Activated T-cell treated with anti-CD3 and anti-CD28 coated beads, Interleukin-2, amount 50 U/mL, for 4 hours (primary cell): ENCODE measurements around the gene IL1A. TPM values are rescaled to one million over a fixed set of nuclear protein-coding genes. Genes with fewer than 3 reads are reported as not detected.
A peak's percentile ranks its signal among the peaks of the same experiment; 100 is the strongest.

ENCODE experiments used
- ATAC-seq, 2 donors: fragments of 200-7000 bp; cut with Tn5 transposase; one replicate each; pipeline ENCODE4 v1.10.0; 2021
- DNase-seq: peaks from one replicate; pipeline ENCODE4 v3.0.0-alpha.2; 2020
- H3K27me3 Mint-ChIP-seq: one replicate; pipeline ENCODE4 v1.8.0; 2021; ENCODE audit warnings: low read depth, mixed read lengths
- H3K36me3 Mint-ChIP-seq: one replicate; pipeline ENCODE4 v1.8.0; 2022; ENCODE audit warnings: mixed read lengths; ENCODE audit not compliant: insufficient read depth
- H3K4me1 Mint-ChIP-seq: one replicate; pipeline ENCODE4 v1.8.0; 2021; ENCODE audit warnings: low read depth, mixed read lengths
- H3K4me3 Mint-ChIP-seq: one replicate; pipeline ENCODE4 v1.8.0; 2021; ENCODE audit warnings: mild to moderate bottlenecking, moderate library complexity, mixed read lengths
- H3K9me3 Mint-ChIP-seq: one replicate; pipeline ENCODE4 v1.8.0; 2021; ENCODE audit warnings: mixed read lengths
- total RNA-seq, 3 donors: library from RNA; stranded (reverse); gene quantifications; one replicate each; pipeline ENCODE4 v1.2.1, GENCODE V29; 2021

IL1A gene
- total RNA-seq, 3 donors from 2014 or later: 2.0 to 4.3 (median 3.8) TPM

DNA sequence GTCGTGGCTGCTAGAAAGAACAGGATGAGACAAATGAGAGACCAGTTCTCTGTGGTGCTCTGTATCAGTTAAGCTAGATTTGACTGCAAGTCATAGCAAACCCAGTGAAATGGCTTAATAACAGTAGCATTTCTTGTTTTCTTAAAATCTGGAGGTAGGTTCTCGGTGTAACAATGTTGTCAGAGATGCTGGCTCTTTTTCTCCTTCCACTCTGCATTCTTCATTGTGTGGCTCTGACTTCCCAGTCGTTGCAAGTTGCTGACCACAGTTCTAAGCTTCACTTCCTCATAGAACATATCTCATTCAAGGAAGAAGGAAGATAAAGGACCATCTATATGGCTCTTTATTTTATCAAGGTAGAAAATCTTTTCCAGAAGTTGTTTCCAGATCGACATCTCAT, 12.0 kb downstream of the IL1A start:
- H3K4me3 Mint-ChIP-seq: no peak overlapping the region
- ATAC-seq: no peak

DNA sequence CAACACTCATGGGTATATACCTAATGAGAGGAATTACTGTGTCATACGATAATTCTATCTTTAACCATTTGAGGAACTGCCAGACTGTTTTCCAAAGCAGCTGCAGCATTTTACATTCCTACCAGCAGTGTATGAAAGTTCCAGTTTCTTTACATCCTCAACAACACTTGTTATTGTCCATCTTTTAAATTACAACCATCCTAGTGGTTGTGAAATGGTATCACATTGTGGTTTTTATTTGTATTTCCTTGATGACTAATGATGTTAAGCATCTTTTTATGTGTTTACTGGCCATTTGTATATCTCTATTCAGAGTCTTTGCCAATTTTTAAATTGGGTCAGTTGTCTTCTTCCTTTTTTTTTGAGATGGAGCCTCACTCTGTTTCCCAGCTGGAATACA, 15.9 kb downstream of the IL1A start:
- H3K9me3 Mint-ChIP-seq: no peaks in the 10 kb centered on the region
- ATAC-seq (no peak), DNase-seq (no peak)
- no peaks in the 10 kb centered on the region for H3K36me3 Mint-ChIP-seq
- H3K4me1 Mint-ChIP-seq: peaks cover 37% of the 10 kb centered on the region
- H3K4me3 Mint-ChIP-seq: no peak overlapping the region
- H3K27me3 Mint-ChIP-seq: no peaks in the 10 kb centered on the region

More for the DNA sequence above, 12.0 kb downstream of the IL1A start:
- H3K27me3 Mint-ChIP-seq: peaks cover 3% of the 10 kb centered on the region
- DNase-seq: no peak
- no peaks in the 10 kb centered on the region for H3K36me3 Mint-ChIP-seq
- peaks cover 26% of the 10 kb centered on the region for H3K4me1 Mint-ChIP-seq
- no peaks in the 10 kb centered on the region for H3K9me3 Mint-ChIP-seq

DNA sequence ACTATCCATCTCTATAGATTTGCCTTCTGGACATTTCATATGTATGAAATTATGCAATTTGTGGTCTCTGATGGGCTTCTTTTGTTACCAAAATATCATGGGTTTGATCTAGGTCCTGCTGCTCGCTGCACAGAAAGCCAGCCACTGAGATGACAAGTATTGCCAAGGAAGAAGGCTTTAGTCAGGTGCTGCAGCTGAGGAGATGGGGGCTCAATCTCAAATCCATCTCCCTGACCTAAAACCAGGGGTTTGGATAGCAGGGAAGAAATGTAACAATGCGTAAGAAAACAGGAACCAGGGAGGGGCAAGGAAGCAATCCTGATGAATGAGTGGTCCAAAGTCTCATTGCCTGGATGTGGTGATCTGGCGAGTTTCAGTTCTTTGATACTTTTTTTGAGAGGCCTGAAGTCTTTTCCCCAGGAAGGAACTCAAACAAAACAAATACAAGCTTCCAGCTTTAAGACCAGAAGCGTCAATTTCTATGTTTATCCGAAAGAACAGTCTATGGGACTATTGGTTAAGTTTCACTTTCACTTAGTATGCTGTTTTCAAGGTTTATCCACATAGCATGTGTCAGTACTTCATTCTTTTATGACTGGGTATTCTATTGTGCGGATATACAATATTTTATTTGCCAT, 16.5 kb downstream of the IL1A start:
- DNase-seq (no peak), ATAC-seq (no peak)
- H3K4me1 Mint-ChIP-seq: peaks cover 40% of the 10 kb centered on the region
- H3K27me3 Mint-ChIP-seq: no peaks in the 10 kb centered on the region
- peak overlapping the region; percentile 57 for H3K4me3 Mint-ChIP-seq
- no peaks in the 10 kb centered on the region for H3K9me3 Mint-ChIP-seq
- no peaks in the 10 kb centered on the region for H3K36me3 Mint-ChIP-seq

DNA sequence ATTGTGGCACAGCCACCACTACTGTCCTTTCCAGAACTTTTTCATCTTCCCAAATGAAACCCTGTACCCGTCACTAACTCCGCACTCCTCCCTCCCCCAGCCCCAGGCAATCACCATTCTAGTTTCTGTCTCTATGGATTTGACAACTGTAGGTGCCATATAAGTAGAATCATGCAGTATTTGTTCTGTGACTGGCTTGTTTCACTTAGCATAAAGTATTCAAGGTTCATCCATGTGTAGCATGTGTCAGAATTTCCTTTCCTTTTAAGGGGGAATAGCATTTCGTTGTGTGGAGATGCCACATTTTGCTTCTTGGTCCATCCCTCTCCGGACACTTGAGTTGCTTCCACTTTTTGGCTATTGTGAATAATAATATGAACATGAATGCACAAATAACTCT, 19.0 kb downstream of the IL1A start:
- ATAC-seq (no peak), DNase-seq (no peak)
- Mint-ChIP-seq H3K9me3 (no peaks in the 10 kb centered on the region), H3K27me3 (no peaks in the 10 kb centered on the region), H3K4me1 (peaks cover 40% of the 10 kb centered on the region), H3K4me3 (peak overlapping the region; percentile 88), H3K36me3 (no peaks in the 10 kb centered on the region)

DNA sequence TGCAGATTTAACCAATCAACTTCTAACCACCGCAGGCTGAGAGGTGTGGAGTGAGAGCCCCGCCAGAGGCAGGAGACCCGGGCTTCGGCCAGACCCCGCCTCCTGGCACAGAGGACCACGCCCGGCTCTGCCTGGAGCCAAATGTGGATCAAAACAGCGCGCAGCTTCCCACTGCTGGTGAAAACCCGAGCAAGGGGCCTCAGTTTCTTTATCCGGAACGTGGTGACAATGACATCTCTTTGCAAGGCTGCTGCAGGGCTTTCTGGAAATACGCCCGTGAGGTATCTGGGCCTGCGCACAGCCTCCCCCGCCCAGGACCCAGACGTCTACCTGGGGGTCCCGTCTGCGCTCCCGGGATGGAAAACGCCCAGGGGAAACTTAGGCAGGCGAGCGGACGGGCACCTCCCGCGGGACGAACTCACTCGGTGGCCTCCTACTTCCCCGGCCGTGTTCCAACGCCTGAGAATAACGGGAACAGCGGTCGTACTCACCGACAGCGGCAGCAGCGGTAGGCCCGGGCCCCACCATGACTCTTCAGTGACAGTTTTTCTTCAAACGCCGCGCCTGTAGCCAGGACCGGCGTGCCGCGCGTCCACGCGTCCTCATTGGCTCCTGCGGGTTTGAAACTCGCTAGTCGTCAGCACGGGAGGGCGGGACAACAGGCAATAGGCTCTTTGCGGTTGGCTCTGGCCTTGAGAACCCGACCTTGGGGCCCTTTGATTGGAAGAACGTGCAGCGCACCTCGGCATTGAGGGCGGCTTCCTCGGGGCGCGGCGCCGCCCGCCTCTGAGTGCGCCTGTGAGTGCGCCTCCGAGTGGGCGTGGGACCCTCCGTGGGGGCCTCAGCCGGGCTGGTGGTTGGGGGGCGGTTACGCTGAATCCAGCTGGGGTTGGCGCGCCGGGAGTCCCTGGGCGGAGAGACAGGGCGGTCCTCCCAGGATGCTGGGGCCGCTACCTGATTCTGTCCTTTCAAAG, 19.9 kb downstream of the IL1A start, which contains the start of gene CKAP2L:
Gene CKAP2L (minus strand): TSS at position 539 of the 974 bp plus-strand sequence. CDS start 11 bp downstream, at position 528.
- peak; percentile 99 for ATAC-seq
- H3K4me3 Mint-ChIP-seq: peak within 1 kb of the TSS; percentile 88
- peak; percentile 89 for DNase-seq
- no peaks in the 10 kb centered on the region for H3K9me3 Mint-ChIP-seq
- no peaks in the 10 kb centered on the region for H3K36me3 Mint-ChIP-seq
- H3K27me3 Mint-ChIP-seq: no peaks in the 10 kb centered on the region
- peaks cover 40% of the 10 kb centered on the region for H3K4me1 Mint-ChIP-seq

DNA sequence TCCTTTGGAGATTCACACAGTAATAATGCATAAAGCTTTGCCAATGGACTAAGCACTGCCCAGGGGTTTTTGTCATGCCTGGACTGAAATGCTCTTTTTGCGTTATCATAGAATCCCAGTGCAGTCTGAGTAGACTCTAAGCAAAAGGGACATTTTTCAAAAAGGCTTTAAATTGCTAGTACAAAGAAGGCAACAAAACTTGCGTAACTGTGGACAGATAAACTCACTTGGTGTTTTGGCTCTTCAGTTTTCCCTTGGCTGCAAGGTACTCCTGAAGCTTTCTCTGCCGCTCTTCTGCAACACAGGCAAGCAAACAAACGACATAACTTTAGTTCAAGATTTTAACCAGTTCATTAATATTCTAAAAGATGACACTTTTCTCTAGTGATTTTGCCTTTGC, 22.0 kb downstream of the IL1A start:
- H3K27me3 Mint-ChIP-seq: no peaks in the 10 kb centered on the region
- H3K4me3 Mint-ChIP-seq: no peak overlapping the region
- no peaks in the 10 kb centered on the region for H3K36me3 Mint-ChIP-seq
- H3K4me1 Mint-ChIP-seq: peaks cover 26% of the 10 kb centered on the region
- DNase-seq: no peak
- ATAC-seq: no peak
- H3K9me3 Mint-ChIP-seq: no peaks in the 10 kb centered on the region

DNA sequence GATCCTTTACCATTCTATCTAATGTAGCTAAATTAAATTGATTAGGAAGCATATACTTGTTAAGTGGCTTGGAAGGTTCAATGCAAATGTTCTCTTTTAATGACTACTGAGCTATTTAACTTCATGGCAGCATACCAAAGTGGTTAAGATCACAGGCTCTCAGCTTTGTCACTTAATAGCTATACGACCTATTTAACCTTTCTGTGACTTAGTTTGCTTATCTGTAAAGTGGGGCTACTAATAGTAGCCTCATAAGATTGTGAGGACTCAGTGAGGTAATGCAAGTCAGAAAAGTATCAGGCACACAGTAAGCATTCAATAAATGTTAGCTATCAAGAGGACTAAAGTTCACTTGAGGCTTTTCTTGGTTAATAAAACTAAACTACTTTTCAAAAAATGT, 24.1 kb downstream of the IL1A start:
- Mint-ChIP-seq H3K9me3 (no peaks in the 10 kb centered on the region), H3K4me1 (peaks cover 27% of the 10 kb centered on the region), H3K4me3 (no peak overlapping the region), H3K36me3 (no peaks in the 10 kb centered on the region), H3K27me3 (no peaks in the 10 kb centered on the region)
- ATAC-seq (no peak), DNase-seq (no peak)

DNA sequence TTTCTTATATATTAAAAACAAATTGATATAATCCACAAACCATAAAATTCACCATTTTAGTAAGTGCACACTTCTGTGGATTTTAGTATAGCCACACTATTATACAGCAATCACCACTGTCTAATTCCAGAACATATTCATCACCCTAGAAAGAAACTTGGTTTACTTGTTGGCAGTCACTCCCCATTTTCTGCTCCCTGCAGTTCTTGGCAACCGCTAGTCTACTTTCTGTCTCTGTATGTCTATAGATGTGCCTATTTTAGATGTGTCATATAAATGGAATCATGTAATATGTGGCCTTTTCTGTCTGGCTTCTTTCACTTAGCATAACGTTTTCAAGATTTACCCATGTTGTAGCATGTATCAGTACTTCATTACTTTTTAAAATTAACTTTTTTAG, 25.6 kb downstream of the IL1A start:
- Mint-ChIP-seq H3K4me1 (peaks cover 23% of the 10 kb centered on the region), H3K4me3 (no peak overlapping the region), H3K36me3 (no peaks in the 10 kb centered on the region), H3K9me3 (no peaks in the 10 kb centered on the region), H3K27me3 (no peaks in the 10 kb centered on the region)
- no peak for ATAC-seq
- no peak for DNase-seq

DNA sequence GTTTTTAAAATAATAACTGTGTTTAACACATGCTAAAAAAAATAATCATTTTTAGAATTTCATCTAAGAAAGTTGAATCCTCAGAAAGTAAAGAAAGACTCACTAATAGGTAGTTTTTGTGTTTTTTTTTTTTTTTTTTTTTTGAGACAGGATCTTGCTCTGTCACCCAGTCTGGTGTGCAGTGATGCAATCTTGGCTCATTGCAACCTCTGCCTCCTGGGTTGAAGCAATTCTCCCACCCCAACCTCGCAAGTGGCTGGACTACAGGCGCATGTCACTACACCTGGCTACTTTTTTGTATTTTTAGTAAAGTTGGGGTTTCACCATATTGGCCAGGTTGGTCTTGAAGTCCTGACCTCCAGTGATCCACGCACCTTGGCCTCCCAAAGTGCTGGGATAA, 27.0 kb downstream of the IL1A start:
- Mint-ChIP-seq H3K4me1 (peaks cover 20% of the 10 kb centered on the region), H3K36me3 (no peaks in the 10 kb centered on the region), H3K4me3 (no peak overlapping the region), H3K27me3 (no peaks in the 10 kb centered on the region), H3K9me3 (no peaks in the 10 kb centered on the region)
- no peak for ATAC-seq
- DNase-seq: no peak

DNA sequence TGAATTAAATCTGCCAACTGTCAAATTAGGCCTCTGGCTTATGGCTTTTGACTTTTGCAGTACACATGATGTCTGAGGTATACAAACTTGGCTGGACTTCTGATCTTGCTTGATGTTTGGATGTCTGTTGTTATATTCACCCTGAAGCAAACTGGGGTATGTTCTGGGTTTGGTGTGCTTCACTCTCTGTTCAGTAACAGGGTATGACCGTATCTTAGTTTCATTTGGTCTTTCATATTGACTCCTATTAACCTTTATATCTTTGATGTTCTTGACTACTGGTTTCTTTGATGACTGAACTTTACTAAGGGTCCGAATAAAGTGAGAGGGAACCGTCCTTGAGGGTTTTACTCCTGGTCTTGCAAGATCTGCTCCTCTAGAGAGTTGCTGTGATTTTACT, 28.1 kb downstream of the IL1A start:
- no peaks in the 10 kb centered on the region for H3K27me3 Mint-ChIP-seq
- H3K4me1 Mint-ChIP-seq: peaks cover 22% of the 10 kb centered on the region
- DNase-seq (no peak), ATAC-seq (no peak)
- no peaks in the 10 kb centered on the region for H3K36me3 Mint-ChIP-seq
- no peaks in the 10 kb centered on the region for H3K9me3 Mint-ChIP-seq
- no peak overlapping the region for H3K4me3 Mint-ChIP-seq

DNA sequence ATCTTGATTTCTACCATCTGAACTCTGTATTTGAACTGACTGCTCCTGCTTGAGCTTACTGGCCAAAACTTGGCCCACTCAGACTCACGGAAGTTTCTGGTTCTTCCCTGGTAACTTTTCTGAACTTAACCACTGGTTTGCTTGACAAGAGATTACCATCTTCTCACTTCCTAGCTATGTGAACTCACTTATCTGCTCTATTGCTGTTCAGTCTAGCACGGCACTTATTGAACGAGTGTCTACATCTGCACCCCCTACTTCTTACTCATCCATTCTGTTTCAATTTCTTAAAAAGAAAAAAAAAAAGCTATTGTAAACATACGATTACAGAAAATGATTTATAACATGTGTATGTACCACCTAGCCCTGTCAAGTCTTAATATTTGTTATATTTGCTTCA, 28.8 kb downstream of the IL1A start:
- H3K4me3 Mint-ChIP-seq: no peak overlapping the region
- DNase-seq: no peak
- no peaks in the 10 kb centered on the region for H3K9me3 Mint-ChIP-seq
- H3K27me3 Mint-ChIP-seq: no peaks in the 10 kb centered on the region
- ATAC-seq: no peak
- no peaks in the 10 kb centered on the region for H3K36me3 Mint-ChIP-seq
- H3K4me1 Mint-ChIP-seq: peaks cover 24% of the 10 kb centered on the region

DNA sequence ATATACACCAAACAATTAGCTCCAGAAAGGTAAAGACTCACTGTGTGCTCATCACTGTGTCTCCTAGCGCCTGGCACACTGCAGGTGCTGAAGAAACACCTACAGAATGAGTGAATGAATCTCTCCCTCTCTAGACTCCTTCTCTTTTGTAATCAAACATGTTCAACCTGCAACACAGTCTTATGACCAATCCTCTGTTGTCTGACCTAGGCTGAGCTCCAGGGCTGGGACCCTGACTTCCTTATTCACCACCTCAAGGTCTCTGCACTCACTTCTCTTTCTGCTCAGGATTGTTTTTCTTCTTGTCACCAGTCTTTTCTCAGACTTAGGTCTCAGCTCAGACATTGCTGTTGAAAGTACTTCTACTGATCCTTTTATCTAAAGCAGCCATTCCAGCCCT, 29.7 kb downstream of the IL1A start:
- H3K4me3 Mint-ChIP-seq: no peak overlapping the region
- no peaks in the 10 kb centered on the region for H3K36me3 Mint-ChIP-seq
- ATAC-seq (no peak), DNase-seq (no peak)
- no peaks in the 10 kb centered on the region for H3K9me3 Mint-ChIP-seq
- no peaks in the 10 kb centered on the region for H3K27me3 Mint-ChIP-seq
- peaks cover 33% of the 10 kb centered on the region for H3K4me1 Mint-ChIP-seq

DNA sequence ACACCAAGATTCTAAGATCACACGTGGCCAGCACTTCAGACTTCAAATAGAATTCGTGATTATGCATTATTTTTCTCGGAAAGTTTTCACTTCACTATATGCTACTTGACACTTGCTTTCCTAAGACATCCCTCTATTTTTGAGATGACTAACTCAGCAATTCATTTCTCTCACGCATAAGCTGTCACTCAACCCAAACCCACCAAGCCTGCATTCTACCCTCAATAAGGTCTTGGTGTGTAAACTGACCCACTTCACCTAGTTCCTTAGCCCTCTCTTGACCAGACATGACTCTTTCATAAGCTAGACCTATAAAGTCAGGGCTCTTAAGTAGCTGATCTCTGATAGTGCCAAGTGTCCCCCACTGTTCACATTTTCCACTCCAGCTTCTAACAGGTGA, 31.6 kb downstream of the IL1A start:
- Mint-ChIP-seq H3K27me3 (no peaks in the 10 kb centered on the region), H3K4me1 (peaks cover 30% of the 10 kb centered on the region), H3K36me3 (no peaks in the 10 kb centered on the region), H3K4me3 (no peak overlapping the region), H3K9me3 (no peaks in the 10 kb centered on the region)
- no peak for ATAC-seq
- DNase-seq: no peak

DNA sequence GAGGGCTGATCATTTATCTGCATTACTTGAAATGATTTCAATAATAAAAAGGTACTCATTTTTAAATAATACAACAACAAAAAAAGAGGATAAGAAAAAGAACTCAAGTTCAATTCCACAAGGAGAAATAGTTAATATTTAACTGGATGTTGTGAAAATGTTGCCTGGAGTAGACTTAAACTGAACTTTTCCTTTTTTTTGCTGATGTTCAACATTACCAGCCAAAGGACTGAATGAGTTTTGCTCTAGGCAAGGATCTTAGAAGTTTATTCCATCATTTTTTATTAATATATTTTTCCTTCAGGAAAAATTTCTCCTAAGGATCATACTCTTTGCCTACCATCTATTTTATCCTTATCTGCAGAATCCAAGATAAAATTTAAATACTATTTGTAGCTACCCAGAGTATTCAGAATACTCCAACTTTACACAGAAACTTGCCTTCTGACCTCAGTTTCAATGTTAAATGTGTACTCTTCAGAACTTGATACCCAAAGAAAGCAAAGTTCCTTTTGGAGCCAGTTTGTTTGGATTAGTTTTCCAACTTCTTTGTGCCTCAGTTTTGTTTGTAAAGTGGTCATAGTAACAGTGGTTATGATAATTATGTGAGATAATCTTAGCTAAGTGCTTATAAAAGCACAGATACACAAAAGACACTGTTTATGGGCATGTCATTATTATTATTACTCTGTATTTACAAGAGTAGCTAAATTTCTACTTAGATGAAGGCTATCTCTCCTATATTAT, 32.7 kb downstream of the IL1A start:
- Mint-ChIP-seq H3K9me3 (no peaks in the 10 kb centered on the region), H3K27me3 (no peaks in the 10 kb centered on the region), H3K4me3 (no peak overlapping the region), H3K4me1 (peaks cover 30% of the 10 kb centered on the region), H3K36me3 (no peaks in the 10 kb centered on the region)
- ATAC-seq (no peak), DNase-seq (no peak)
